ENCODE data around the gene TECR.

- TF ChIP-seq CTCF (IDR thresholded peaks at IDR 0.05) (no peak), POLR2A (IDR thresholded peaks at IDR 0.05) (no peak)
Observed at GRCh38 chr19:14553042-14553938, 23.9 kb downstream of the TECR start.
